HepG2 (cell line): ENCODE data around the gene MICAL3. TPM values are rescaled to one million over a fixed set of nuclear protein-coding genes. Genes with fewer than 3 reads are reported as not detected.

Source experiments
- DMAP1 ChIP-seq: IDR thresholded peaks from 2 replicates; pipeline ENCODE4 v1.6.1; 2016
- FOXP4 ChIP-seq: sonication (generic); formaldehyde crosslinking; IDR thresholded peaks from 2 replicates; pipeline ENCODE4 v1.4.0; 2020; ENCODE audit warnings: missing genetic modification reagents
- POGK ChIP-seq: sonication (generic); formaldehyde crosslinking; conservative IDR thresholded peaks from 2 replicates; pipeline ENCODE4 v1.8.0; 2022; ENCODE audit warnings: mild to moderate bottlenecking, moderate library complexity, missing genetic modification reagents
- RELA ChIP-seq: sonication (generic); formaldehyde crosslinking; IDR thresholded peaks from 2 replicates; pipeline ENCODE4 v1.4.0; 2020; ENCODE audit warnings: missing genetic modification reagents
- RNF219 ChIP-seq: sonication (generic); formaldehyde crosslinking; IDR thresholded peaks from 2 replicates; pipeline ENCODE4 v1.5.0; 2020; ENCODE audit warnings: mild to moderate bottlenecking, missing genetic modification reagents
- STAG1 ChIP-seq: sonication (generic); formaldehyde crosslinking; IDR thresholded peaks from 2 replicates; pipeline ENCODE4 v1.4.0; 2020; ENCODE audit warnings: missing genetic modification reagents
- ZBTB43 ChIP-seq: sonication (generic); formaldehyde crosslinking; conservative IDR thresholded peaks from 2 replicates; pipeline ENCODE4 v1.4.0; 2020; ENCODE audit warnings: missing genetic modification reagents
- ZKSCAN1 ChIP-seq: fragments of 150-350 bp; IDR thresholded peaks from 2 replicates; pipeline ENCODE4 v1.6.1; 2014; ENCODE audit warnings: low read length
- ZMYM4 ChIP-seq: sonication (generic); formaldehyde crosslinking; IDR thresholded peaks from 2 replicates; pipeline ENCODE4 v1.8.1; 2023; ENCODE audit warnings: mild to moderate bottlenecking, missing genetic modification reagents
- ZNF121 ChIP-seq: sonication (generic); formaldehyde crosslinking; IDR thresholded peaks from 2 replicates; pipeline ENCODE4 v1.5.0; 2020; ENCODE audit warnings: mild to moderate bottlenecking, missing genetic modification reagents
- ZNF282 ChIP-seq: fragments of 450-650 bp; IDR thresholded peaks from 2 replicates; pipeline ENCODE4 v1.6.1; 2018; ENCODE audit not compliant: partially characterized antibody
- ZNF367 ChIP-seq: sonication (generic); formaldehyde crosslinking; IDR thresholded peaks from 2 replicates; pipeline ENCODE4 v1.4.0; 2020; ENCODE audit warnings: missing genetic modification reagents, borderline replicate concordance
- ZNF574 ChIP-seq: sonication (generic); formaldehyde crosslinking; IDR thresholded peaks from 2 replicates; pipeline ENCODE4 v1.4.0; 2020; ENCODE audit warnings: missing genetic modification reagents
- ZNF878 ChIP-seq: sonication (generic); formaldehyde crosslinking; IDR thresholded peaks from 2 replicates; pipeline ENCODE4 v1.8.1; 2023; ENCODE audit warnings: mild to moderate bottlenecking, missing genetic modification reagents, moderate library complexity
- ZNF891 ChIP-seq: sonication (generic); formaldehyde crosslinking; IDR thresholded peaks from 2 replicates; pipeline ENCODE4 v1.5.0; 2020; ENCODE audit warnings: mild to moderate bottlenecking, missing genetic modification reagents
- ZUFSP ChIP-seq: sonication (generic); formaldehyde crosslinking; IDR thresholded peaks from 2 replicates; pipeline ENCODE4 v1.9.0; 2021; ENCODE audit warnings: missing genetic modification reagents, mild to moderate bottlenecking, borderline replicate concordance
- polyA plus RNA-seq, 8 experiments: library from polyadenylated mRNA; depleted of rRNA in 3 of 8; stranded (reverse) in 7 of 8; unstranded in 1 of 8; fragments of >200 nt; fragmentation: Illumina TruSeq in 4 of 8; extraction: Trizol in 4 of 8; gene quantifications; 2 replicates each; pipeline versions ENCODE4 v1.2.1 to v1.2.3, GENCODE V29; 2011 to 2016; ENCODE audit warnings: low read depth in 4 of 8, missing spikeins in 1 of 8, mixed read lengths in 1 of 8; ENCODE audit not compliant: insufficient read depth in 1 of 8
- total RNA-seq, 5 experiments: library from RNA; depleted of rRNA; stranded (reverse); fragments of >200 nt; fragmentation: Illumina TruSeq; extraction: Trizol; gene quantifications; 2 replicates each; pipeline ENCODE4 v1.2.3, GENCODE V29; 2016; ENCODE audit warnings: low read depth in 1 of 5

MICAL3 gene
- total and polyA plus RNA-seq, 2 of the 13 experiments (the other 11 are each of a cell fraction or from before 2014, with no cell fraction given): 5.3 to 12.5 TPM

- TF ChIP-seq ZUFSP (CRISPR knock-in tag): no peak
- TF ChIP-seq ZNF121: no peak
- TF ChIP-seq ZNF891 (CRISPR knock-in tag): 0 out of 2 replicates have a peak, but pooled peaks have one; percentile 27
- TF ChIP-seq RNF219: no peak
- no peak for TF ChIP-seq ZKSCAN1
- TF ChIP-seq FOXP4 (CRISPR knock-in tag): peak; percentile 31; the same call in 1 of the 2 replicates
- TF ChIP-seq DMAP1 (CRISPR knock-in tag): no peak
- peak; percentile 21; the same call in 1 of the 2 replicates for TF ChIP-seq STAG1 (CRISPR knock-in tag)
- TF ChIP-seq POGK (CRISPR knock-in tag): peak; percentile 37; the same call in 1 of the 2 replicates
- no peak for TF ChIP-seq ZBTB43 (CRISPR knock-in tag)
- 0 out of 2 replicates have a peak, but pooled peaks have one; percentile 33 for TF ChIP-seq ZNF574 (CRISPR knock-in tag)
- no peak for TF ChIP-seq ZNF367
- TF ChIP-seq ZNF282: no peak
- 0 out of 2 replicates have a peak, but pooled peaks have one; percentile 12 for TF ChIP-seq ZMYM4
- TF ChIP-seq RELA (CRISPR knock-in tag): 0 out of 2 replicates have a peak, but pooled peaks have one; percentile 27
- TF ChIP-seq ZNF878 (CRISPR knock-in tag): no peak
Measured at GRCh38 chr22:18023509-18024275, 669 bp downstream of the MICAL3 start (continued).
